ENCODE results near the gene BPIFB3.

- TF ChIP-seq POLR2AphosphoS5 (IDR thresholded peaks at IDR 0.05; ENCODE audit: low read depth) (no peak), EZH2phosphoT487 (IDR thresholded peaks at IDR 0.05; ENCODE audit: unreplicated experiment) (no peak), EZH2 (IDR thresholded peaks at IDR 0.05; ENCODE audit: low read depth, unreplicated experiment) (no peak), CREB1 (CRISPR knock-in tag; IDR thresholded peaks at IDR 0.05; ENCODE audit: low read depth) (no peak), JUNB (IDR thresholded peaks at IDR 0.05; ENCODE audit: unreplicated experiment) (no peak), ZNF462 (CRISPR knock-in tag; IDR thresholded peaks at IDR 0.05) (no peak), NANOG (IDR thresholded peaks at IDR 0.05; ENCODE audit: borderline replicate concordance) (no peak), STAT1 (IDR thresholded peaks at IDR 0.05; ENCODE audit: unreplicated experiment) (no peak), ZNF331 (CRISPR knock-in tag; IDR thresholded peaks at IDR 0.05; ENCODE audit: low read depth) (no peak), ZNF114 (CRISPR knock-in tag; IDR thresholded peaks at IDR 0.05) (no peak)
- TF ChIP-seq, protein P1, sequence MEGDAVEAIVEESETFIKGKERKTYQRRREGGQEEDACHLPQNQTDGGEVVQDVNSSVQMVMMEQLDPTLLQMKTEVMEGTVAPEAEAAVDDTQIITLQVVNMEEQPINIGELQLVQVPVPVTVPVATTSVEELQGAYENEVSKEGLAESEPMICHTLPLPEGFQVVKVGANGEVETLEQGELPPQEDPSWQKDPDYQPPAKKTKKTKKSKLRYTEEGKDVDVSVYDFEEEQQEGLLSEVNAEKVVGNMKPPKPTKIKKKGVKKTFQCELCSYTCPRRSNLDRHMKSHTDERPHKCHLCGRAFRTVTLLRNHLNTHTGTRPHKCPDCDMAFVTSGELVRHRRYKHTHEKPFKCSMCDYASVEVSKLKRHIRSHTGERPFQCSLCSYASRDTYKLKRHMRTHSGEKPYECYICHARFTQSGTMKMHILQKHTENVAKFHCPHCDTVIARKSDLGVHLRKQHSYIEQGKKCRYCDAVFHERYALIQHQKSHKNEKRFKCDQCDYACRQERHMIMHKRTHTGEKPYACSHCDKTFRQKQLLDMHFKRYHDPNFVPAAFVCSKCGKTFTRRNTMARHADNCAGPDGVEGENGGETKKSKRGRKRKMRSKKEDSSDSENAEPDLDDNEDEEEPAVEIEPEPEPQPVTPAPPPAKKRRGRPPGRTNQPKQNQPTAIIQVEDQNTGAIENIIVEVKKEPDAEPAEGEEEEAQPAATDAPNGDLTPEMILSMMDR (conservative IDR thresholded peaks at IDR 0.05; ENCODE audit: low read depth in 2 of 2), result no peak
- TF ChIP-seq, protein P2, sequence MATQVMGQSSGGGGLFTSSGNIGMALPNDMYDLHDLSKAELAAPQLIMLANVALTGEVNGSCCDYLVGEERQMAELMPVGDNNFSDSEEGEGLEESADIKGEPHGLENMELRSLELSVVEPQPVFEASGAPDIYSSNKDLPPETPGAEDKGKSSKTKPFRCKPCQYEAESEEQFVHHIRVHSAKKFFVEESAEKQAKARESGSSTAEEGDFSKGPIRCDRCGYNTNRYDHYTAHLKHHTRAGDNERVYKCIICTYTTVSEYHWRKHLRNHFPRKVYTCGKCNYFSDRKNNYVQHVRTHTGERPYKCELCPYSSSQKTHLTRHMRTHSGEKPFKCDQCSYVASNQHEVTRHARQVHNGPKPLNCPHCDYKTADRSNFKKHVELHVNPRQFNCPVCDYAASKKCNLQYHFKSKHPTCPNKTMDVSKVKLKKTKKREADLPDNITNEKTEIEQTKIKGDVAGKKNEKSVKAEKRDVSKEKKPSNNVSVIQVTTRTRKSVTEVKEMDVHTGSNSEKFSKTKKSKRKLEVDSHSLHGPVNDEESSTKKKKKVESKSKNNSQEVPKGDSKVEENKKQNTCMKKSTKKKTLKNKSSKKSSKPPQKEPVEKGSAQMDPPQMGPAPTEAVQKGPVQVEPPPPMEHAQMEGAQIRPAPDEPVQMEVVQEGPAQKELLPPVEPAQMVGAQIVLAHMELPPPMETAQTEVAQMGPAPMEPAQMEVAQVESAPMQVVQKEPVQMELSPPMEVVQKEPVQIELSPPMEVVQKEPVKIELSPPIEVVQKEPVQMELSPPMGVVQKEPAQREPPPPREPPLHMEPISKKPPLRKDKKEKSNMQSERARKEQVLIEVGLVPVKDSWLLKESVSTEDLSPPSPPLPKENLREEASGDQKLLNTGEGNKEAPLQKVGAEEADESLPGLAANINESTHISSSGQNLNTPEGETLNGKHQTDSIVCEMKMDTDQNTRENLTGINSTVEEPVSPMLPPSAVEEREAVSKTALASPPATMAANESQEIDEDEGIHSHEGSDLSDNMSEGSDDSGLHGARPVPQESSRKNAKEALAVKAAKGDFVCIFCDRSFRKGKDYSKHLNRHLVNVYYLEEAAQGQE (IDR thresholded peaks at IDR 0.05; ENCODE audit: unreplicated experiment), result no peak
- TF ChIP-seq, protein P3, sequence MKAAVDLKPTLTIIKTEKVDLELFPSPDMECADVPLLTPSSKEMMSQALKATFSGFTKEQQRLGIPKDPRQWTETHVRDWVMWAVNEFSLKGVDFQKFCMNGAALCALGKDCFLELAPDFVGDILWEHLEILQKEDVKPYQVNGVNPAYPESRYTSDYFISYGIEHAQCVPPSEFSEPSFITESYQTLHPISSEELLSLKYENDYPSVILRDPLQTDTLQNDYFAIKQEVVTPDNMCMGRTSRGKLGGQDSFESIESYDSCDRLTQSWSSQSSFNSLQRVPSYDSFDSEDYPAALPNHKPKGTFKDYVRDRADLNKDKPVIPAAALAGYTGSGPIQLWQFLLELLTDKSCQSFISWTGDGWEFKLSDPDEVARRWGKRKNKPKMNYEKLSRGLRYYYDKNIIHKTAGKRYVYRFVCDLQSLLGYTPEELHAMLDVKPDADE (IDR thresholded peaks at IDR 0.05), result no peak
Observed at GRCh38 chr20:33038243-33038642, 15.5 kb upstream of the BPIFB3 start.

Measured in GM23338 (cell line).